GM12873 (cell line): ENCODE results near the gene RNF213.

Experiments
- TF ChIP-seq, protein P1 (sequence below): IDR thresholded peaks from 2 replicates; pipeline ENCODE4 v1.5.1; 2012; ENCODE audit warnings: low read depth, mild to moderate bottlenecking, moderate library complexity, low read length, control low read depth; ENCODE audit not compliant: insufficient read depth; ENCODE audit errors: missing control alignments

Gene RNF213

DNA sequence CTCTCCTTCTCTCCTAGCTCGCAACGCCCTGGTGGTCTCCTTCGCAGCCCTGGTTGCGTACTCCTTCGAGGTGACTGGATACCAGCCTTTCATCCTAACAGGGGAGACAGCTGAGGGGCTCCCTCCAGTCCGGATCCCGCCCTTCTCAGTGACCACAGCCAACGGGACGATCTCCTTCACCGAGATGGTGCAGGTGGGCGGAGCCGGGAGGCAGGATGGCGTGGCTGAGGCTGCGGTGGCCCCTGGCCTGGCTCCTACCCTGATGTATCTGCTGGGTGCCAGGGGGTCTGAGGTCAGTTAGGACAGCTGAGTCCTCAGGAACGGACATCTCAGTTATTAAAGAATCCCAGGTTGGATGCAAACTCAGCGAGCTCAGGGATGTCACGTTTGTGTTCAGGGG, 23.7 kb upstream of the RNF213 start:
- TF ChIP-seq, protein P1, sequence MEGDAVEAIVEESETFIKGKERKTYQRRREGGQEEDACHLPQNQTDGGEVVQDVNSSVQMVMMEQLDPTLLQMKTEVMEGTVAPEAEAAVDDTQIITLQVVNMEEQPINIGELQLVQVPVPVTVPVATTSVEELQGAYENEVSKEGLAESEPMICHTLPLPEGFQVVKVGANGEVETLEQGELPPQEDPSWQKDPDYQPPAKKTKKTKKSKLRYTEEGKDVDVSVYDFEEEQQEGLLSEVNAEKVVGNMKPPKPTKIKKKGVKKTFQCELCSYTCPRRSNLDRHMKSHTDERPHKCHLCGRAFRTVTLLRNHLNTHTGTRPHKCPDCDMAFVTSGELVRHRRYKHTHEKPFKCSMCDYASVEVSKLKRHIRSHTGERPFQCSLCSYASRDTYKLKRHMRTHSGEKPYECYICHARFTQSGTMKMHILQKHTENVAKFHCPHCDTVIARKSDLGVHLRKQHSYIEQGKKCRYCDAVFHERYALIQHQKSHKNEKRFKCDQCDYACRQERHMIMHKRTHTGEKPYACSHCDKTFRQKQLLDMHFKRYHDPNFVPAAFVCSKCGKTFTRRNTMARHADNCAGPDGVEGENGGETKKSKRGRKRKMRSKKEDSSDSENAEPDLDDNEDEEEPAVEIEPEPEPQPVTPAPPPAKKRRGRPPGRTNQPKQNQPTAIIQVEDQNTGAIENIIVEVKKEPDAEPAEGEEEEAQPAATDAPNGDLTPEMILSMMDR = no peak

DNA sequence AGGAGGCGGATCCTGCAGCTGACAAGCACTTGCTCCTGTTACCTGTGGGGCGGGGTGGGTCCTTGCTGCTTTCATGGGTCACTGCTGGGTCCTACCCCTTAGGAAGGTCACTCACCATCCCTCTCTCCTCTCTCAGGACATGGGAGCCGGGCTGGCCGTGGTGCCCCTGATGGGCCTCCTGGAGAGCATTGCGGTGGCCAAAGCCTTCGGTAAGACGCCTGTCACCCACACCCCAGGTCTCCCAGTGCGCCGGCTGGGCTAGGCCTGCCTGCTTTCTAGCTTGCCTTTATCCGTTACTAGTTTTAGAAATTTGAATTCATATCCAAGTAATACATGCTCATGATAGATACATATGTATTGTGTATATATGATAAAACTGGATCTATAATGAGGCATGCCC, 23.3 kb upstream of the RNF213 start:
- TF ChIP-seq, protein P1 = no peak

DNA sequence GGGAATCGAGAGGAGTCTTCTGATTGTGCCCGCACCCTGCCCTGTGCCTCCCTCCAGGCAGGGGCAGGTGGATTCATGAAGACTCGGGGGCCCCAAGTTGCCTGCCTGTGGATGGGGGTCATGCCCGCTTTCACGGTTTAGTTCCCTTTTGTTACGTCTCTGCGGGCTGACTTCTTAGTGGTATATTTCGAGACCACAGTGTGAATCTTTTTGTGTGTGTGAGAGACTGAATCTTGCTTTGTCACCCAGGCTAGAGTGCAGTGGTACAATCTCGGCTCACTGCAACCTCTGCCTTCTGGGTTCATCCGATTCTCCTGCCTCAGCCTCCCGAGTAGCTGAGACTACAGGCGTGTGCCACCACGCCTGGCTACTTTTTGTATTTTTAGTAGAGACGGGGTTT, 18.1 kb upstream of the RNF213 start:
- TF ChIP-seq, protein P1 = no peak

DNA sequence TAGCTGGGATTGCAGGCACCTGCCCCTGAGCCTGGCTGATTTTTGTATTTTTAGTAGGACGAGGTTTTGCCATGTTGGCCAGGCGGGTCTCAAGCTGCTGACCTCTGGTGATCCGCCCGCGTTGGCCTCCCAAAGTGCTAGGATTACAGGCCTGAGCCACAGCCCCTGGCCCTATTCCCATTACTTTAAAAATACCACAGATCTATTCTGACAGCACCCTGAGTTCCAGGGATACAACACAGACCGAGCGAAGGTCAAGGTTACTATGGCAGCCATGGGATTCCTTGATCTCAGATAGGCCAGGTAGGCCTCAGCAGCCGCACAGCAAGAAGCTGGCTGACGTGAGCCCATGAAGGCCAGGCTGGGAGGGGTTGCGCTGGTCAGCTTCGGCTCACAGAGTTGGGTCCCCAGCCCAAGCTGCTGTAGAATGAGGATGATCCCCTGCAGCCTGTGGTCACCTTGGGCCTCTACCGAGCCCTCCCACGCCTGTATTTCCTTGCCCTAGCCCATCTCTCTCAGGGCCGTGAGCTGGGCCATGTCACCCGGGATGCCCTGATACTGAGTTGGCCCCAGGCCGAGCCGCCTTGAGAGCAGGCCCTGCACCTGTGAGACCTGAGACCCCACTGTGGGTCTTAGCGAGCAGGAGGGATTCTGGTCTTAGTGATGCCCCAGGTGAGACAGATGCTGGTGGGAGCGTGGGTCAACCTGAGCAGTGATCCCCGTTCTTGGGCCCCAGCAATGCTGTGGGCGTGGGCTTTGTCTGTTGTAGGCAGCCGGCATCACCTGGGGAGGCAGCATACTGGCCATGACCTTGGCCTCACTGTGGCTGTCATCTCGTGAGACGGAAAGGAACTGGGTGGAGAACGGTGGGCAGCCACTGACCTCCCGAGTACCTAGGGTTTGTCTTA, 16.9 kb upstream of the RNF213 start:
- TF ChIP-seq, protein P1 = no peak

DNA sequence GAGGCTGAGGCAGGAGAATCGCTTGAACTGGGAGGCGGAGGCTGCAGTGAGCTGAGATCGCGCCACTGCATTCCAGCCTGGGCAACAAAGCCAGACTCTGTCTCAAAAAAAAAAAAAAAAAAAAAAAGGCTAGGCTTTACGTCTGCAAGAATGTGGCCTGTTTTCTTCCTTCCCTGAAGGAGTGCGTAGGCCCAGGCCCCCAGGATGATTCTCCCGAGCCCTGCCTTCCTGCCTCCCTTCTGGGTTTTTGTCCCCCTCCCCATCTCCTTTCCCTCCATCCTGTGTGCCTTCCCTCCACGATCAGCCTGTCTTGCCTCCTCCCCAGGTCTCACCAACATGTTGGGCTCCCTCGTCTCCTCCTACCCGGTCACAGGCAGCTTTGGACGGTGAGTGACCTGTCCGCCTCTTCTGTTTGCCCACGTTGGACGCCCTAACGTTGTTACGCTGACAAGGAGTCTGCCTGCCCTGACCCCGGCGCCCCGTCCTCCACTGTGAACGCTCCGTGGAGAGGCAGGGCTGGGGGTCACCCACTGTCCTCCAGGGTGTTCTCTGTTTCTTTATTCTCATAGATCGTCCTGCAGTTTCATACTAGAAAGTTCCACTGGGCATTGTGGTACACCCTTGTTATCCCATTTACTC, 15.7 kb upstream of the RNF213 start:
- TF ChIP-seq, protein P1 = no peak

DNA sequence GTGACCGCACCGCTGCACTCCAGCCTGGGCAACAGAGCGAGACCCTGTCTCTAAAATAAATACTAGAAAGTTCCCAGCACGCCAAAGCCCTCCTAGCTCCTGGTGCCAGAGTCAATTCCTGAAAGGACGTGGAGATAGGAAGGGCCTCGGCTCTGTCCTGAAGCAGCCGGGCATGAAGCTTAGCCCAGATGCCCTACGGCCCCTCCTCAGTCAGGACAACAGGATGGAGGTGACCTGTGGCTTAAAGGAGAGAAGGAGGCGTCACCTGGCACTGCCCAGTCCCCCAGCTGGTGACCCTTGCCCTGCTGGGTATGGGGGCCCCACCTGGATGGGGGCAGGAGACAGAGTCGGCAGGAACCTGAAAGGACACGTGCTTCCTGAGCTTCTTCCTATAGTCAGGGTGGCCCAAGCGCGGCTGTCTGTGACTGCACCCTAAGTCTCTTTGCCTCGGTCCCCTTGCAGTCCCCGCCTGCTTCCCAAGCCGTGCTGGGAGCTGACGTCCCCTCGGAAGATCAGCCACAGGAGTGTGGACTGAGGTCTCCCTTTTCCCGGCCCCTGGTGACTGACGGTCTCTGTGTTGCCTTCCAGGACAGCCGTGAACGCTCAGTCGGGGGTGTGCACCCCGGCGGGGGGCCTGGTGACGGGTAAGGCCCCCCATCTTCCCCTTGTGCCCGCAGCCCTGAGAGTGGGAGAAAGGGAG, 14.9 kb upstream of the RNF213 start:
- TF ChIP-seq, protein P1 = no peak

DNA sequence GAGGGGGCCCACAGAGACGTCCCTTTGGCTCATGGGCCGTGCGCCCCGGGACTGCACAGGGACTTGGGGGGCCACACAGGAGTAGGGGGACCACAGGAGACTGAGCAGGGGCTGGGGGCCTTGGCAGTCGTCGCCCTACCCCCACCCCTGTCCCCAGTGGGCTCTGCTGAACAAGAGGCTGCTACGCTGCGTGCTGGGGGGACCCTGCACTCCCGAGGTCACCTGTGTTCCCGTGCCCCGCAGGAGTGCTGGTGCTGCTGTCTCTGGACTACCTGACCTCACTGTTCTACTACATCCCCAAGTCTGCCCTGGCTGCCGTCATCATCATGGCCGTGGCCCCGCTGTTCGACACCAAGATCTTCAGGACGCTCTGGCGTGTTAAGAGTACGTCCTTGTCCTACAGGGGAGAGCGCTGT, 14.4 kb upstream of the RNF213 start:
- TF ChIP-seq, protein P1 = no peak
